Measurements from ENCODE around the gene CATSPER3.

The CATSPER3 gene

DNA sequence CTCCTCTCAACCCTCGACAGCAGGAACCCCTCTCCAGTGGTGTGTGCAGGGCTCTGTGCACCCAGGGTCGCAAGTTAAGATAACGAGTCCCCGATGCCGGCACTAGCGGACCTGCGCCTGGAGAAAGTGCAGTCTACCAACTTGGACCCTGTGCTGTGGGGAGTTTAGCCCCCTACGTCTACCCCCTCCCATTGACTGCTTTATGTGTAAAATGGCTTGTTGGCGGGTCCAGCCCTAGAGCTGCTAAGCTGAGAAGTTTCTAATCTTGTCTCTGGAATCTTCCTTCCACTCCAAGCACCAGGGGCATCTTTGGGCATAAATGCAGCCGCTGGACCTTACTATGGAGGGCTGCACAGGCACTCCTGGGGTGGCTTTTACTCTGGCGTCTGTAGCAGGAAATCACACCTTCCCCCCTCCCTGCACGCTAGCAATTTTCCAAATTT, 73.5 kb downstream of the CATSPER3 start:
- DNase-seq (ENCODE audit: low read depth in 2 of 2) = no peak

DNA sequence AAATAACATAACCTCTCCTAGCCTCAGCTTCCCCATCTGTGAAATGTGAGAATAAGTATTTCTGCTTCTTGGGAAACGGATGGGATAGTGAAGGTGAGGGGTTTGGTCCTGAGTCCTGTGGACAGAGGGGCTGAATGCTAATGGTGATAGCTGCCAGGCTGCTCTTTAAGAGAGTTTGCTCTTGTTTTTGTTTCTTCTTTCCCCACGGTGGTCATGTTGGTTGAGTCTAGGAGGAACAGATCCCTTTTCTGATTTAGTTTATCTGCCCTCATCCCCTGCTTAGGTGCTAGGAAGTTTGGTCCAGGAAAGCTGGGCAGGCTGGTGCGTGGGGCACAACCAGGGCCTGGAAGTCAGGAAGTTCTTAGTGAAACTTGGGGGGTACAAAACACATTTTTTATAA, 74.0 kb downstream of the CATSPER3 start:
- no peak for DNase-seq (ENCODE audit: low read depth in 2 of 2)

- DNase-seq (ENCODE audit: low read depth in 2 of 2) = no peak
These were observed 74.9 kb downstream of the CATSPER3 start for GRCh38 chr5:135042595-135042994.

DNA sequence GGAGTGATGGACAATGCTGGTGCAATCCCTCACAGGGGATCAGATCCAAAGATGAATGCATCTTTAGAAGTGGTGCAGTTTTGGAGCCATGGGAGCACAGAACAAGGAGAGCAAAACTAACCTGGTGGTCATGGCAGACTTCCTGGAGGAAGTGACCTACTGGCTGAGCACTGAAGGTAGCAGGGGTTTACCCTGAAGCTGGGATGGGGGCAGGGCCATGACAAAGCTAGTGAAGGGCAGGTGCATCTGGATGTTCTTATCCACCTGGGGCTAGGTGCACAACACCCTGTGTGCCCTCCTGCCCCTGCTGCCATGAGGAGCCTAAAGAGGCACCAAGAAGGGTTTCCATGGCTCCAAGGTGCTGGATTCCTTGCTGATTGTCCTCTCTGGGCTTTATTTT, 77.8 kb downstream of the CATSPER3 start:
- no peak for DNase-seq (ENCODE audit: low read depth in 2 of 2)

- DNase-seq (ENCODE audit: low read depth in 2 of 2) = no peak
These were observed 79.1 kb downstream of the CATSPER3 start for GRCh38 chr5:135046661-135047346.

GRCh38 chr5:135047347-135047695, 79.6 kb downstream of the CATSPER3 start:
- DNase-seq (ENCODE audit: low read depth in 2 of 2) = no peak

GRCh38 chr5:135048286-135048685, 80.6 kb downstream of the CATSPER3 start:
- DNase-seq (ENCODE audit: low read depth in 2 of 2) = no peak

DNA sequence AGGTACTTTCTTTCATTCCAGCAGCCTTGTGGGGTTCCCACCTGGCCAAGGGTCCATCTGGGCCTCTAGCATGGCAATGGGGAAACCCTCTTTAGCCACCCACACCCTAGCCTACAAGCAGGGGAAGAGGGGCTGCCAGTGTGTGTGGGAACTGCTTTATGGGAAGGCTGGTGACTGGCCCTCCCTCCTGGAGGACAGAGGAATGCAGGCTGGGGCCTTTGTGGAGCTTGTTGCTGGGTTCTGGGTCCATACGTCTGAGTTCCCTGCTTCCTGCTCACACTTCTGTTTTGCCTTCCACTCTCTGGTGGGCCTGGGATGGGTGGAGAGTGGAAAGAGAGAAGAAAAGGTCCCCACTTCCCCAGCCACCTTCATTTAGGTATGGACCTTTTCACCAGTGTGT, 81.2 kb downstream of the CATSPER3 start:
- no peak for DNase-seq (ENCODE audit: low read depth in 2 of 2)

- no peak for DNase-seq (ENCODE audit: low read depth in 2 of 2)
These were observed 82.6 kb downstream of the CATSPER3 start for GRCh38 chr5:135050244-135050767.

- DNase-seq (ENCODE audit: low read depth in 2 of 2) = no peak
These were observed 83.7 kb downstream of the CATSPER3 start for GRCh38 chr5:135051399-135051798.

DNA sequence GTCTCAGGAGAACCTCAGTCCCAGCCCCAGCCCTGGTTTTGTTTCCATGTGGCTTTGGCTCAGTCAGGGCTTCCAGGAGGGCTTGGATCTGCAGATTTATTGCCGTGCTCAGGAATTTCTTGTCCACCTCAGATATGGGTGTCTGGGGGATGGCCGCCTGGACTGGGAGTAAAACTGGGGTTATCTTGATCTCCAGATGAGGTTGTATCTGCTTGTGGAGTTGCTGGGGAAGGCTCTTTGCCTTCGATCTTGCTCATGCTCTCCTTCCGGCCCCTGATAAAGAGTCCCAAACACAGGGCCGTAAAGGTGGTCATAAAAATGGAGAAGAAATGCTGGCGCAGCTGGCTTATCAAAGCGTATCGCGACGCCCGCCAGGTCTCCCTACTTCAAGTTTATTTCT, 84.2 kb downstream of the CATSPER3 start:
- DNase-seq (ENCODE audit: low read depth in 2 of 2) = no peak

DNA sequence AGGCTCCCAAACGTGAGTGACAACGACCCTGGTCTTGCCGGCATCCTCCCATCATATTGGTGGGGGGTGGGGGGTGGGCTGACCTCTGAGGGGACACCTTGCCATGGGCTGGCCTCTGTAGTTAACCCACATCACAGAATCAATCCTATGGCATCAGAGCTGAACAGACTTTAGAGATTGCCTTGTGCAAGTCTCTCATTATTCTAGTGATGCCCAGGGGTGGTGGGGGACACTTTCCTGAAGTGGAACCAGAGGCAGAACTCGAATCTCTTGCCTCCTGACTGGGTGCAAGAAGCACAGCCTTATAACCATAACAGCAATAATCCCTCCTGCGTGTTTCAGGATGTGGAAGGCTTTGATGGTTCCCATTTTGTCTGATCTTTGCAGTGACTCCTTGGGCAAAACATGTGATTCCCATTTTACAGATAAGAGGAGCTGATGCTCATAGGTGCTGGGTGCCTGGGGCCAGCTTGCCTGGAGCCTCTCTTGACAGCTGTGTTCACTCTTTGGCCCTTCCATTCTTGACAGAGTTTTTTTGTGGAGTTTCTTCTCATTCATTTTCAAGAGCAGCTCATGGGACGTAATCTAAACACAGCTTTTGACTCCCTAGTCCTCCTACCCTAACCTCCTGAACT, 84.9 kb downstream of the CATSPER3 start:
- no peak for DNase-seq (ENCODE audit: low read depth in 2 of 2)

- DNase-seq (ENCODE audit: low read depth in 2 of 2) = no peak
These were observed 85.6 kb downstream of the CATSPER3 start for GRCh38 chr5:135053278-135053677.

DNA sequence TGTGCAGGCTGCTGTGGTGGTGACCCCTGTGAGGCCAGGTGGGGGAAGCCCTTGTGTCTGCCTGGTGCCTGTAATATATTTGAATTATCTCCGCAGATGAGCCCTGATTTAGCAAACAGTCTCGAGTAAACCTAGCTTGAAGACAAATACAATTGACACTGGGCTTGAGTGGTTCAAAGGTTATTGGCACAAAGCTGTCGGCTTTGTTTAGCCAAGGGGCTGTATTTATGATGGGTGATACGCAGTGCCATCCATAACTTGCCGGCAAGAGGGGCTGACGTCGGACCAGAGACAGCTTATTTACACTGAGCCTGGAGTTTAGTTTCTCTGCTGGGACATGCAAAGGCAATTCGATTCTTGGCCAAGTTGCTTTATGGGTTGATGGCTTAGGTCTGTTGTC, 86.3 kb downstream of the CATSPER3 start:
- no peak for DNase-seq (ENCODE audit: low read depth in 2 of 2)

DNA sequence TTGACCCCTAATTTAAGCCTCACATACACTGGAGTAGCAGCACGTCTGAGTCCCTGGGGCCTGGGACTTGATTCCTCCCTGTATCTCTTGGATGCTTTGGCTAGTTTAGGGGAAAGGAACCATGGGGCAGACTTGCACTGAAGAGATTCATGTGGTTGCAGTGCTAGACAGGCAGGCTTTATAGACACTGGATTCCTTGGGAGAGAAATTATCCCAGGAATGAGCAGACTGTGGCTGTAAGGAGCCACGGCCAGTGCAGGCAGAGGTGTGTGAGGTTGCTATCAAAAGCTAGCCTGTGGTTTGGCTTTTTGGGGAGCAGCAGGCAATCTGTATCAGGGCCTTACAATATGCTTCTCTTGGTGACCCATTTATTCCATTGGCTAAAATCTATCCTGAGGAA, 86.8 kb downstream of the CATSPER3 start:
- DNase-seq (ENCODE audit: low read depth in 2 of 2) = no peak

- DNase-seq (ENCODE audit: low read depth in 2 of 2) = no peak
These were observed 87.7 kb downstream of the CATSPER3 start for GRCh38 chr5:135055396-135055795.

- no peak for DNase-seq (ENCODE audit: low read depth in 2 of 2)
These were observed 88.8 kb downstream of the CATSPER3 start for GRCh38 chr5:135056316-135057030.

DNA sequence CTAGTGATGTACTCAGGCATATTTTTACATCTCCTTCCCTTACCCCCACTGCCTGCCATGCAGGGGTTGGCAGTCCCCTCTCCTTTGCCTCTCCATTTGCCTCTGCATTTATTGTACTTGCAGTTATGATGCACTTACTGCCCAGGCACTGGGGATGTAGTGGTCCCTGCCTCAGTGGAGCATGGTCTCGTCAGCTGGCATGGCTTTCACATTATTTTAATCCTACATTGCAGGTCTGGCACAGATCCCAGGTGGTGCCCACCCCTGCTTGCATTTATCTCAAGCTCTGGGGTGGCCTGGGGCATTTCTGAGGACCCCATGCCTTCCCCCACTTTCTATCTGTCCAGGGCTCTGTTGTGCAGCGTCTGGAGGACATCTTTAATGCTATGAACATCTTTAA, 89.5 kb downstream of the CATSPER3 start:
- DNase-seq (ENCODE audit: low read depth in 2 of 2) = no peak

DNA sequence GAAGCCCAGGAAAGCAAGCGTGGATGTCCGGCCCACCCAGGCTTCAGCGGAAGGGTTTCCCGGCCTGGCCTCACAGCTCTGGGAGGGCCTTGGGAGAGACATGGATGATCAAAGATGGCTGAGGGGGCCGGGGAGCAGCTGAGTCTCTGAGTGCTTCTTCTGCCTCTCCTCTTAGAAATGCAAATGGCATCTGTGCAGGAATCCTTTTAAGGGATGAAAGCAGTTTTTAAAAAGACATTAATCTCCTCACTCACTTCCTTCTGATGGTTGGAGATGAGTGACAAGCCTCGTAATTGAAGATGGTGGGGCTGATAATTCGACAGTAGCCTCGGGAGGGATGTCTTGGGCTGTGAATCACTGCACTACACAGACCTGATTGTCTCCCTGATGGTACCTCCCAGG, 90.6 kb downstream of the CATSPER3 start:
- no peak for DNase-seq (ENCODE audit: low read depth in 2 of 2)

DNA sequence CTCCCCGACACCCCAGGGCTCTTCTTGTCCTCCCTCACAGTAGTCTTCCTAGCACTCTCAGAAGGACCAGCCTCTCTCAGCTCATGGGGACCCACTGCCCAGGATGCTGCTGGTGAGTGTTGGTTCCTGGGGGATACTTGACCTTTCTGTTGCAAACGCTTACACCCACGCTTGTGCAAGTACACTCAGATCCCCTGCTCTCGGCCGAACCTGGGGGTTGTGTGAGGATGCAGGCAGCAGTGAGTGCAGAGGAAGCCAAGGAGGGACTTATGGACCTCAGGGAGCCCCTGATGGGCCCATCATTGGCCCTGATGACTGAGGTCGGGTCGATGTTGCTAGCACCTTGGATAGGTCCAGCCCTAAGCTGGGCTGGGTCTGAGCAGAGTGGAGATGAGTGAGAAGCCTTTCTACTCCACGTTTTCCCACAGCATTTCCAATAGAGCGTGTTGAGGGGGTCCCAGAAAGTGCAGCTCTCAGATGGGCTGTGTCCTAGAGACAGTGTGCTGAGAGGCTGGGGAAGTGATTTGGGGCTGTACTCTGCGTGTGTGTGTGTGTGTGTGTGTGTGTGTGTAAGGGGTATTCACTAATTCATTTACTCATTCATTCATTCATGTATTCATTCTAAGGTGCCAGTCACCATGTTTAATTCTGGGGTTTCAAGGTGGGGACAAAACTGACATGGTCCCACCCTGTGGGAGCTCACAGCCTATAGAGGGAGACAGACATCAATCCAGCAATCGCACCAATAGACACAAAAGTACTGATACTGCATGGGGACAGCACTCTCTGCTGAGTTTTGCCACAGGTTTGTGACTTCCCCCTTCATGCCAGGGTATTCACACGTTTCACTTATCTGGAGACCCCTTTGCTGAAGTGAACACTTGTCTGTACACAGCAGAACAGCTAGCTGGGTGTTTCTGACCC, 91.6 kb downstream of the CATSPER3 start:
- DNase-seq (ENCODE audit: low read depth in 2 of 2) = no peak

DNA sequence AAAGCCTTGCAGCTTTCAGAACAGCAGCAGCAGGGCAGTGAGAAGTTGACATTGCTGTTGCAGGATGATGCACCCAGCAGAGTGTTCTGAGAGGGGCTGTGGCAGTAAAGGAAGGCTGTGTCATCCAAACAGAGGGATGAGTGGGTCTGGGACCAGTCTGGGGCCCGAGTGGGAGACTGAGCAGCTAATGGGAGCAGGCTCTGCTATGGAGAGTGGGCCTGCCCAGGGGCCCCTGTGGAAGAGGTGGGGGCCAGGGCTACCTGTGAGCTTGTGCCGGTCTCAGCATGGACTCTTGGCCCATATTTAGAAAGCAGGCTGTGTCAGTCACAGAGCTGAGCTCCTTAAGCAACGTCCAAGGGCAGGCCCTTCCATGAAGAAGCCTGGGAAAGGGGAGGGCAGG, 92.3 kb downstream of the CATSPER3 start:
- no peak for DNase-seq (ENCODE audit: low read depth in 2 of 2)

DNA sequence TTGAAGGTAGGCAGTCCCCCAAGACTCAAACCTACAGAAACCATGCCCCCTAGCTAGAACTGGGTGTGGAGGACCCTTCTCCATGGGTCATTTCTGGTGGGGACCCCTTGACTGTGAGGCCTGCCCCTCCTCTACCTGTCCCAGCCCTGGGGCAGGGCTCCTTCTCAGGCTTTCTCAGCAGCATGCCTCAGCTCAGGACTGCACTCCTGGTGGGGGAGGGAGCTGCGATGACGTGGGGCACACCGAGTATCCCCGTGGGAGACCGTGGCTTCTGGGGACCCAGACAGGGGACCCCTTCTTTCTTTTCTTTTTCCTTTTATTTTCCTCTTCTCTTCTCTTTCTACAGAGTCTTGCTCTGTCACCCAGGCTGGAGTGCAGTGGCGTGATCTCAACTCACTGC, 93.3 kb downstream of the CATSPER3 start:
- DNase-seq (ENCODE audit: low read depth in 2 of 2) = no peak
